ENCODE results near the gene RIT2.

Gene RIT2

DNA sequence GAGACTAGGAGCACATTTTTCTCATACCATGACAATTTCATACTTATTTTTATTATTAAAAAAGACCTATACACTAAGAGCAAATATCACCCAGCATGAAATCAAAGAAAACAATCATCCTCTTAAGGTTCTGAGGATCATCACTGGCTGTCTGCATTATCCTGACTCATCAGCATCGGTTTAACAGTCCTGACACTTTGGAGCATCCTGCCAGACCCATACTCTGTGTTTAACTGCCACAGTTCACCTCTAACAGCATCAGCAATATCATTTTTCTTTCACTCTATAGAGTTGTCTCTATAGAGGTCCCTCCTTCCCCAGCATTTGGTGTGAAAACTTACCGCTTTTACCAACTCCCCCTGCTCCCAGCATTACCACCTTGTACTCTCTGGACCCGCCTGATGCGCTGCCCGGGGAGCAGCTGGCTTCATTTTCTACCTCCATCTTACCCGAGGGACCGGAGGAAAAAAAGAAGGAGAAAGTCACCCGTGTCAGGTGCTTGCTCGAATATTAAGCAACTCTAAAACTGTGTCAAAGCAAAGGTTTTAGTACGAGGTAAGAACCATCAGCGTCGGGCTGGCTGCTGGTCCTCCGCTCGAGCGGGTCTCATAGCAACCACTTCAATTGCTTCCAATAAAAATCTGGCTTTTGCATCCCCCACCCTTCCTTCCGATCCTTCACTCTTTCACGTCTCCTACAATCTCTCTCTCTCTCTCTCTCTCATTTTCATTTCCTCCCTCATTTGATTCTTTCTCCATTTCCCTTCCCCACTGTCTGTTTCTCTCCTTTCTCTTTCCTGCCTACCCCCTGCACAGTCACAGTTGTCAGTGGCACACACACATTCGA lies at the start of gene RIT2:
TSS of gene RIT2 (minus strand) at position 610 of the 846 bp plus-strand sequence.
- Histone ChIP-seq H3K27me3 (ENCODE audit: control insufficient read depth in 2 of 2, insufficient read depth in 2 of 2, low read length in 2 of 2) (no peaks in the 10 kb centered on the region), H3K4me3 (ENCODE audit: low read length in 2 of 2) (no peak within 1 kb of the TSS), H3K9ac (ENCODE audit: low read depth in 1 of 2, low read length in 2 of 2) (no peak within 1 kb of the TSS), H3K9me3 (ENCODE audit: control insufficient read depth in 2 of 2, low read length in 2 of 2) (no peaks in the 10 kb centered on the region), H3K36me3 (ENCODE audit: control insufficient read depth in 2 of 2, insufficient read depth in 2 of 2, low read length in 2 of 2) (no peaks in the 10 kb centered on the region), H3K27ac (ENCODE audit: low read depth in 2 of 2, low read length in 2 of 2) (no peak within 1 kb of the TSS), H3K4me1 (ENCODE audit: control insufficient read depth in 2 of 2, insufficient read depth in 2 of 2, low read length in 2 of 2) (no peaks in the 10 kb centered on the region)

DNA sequence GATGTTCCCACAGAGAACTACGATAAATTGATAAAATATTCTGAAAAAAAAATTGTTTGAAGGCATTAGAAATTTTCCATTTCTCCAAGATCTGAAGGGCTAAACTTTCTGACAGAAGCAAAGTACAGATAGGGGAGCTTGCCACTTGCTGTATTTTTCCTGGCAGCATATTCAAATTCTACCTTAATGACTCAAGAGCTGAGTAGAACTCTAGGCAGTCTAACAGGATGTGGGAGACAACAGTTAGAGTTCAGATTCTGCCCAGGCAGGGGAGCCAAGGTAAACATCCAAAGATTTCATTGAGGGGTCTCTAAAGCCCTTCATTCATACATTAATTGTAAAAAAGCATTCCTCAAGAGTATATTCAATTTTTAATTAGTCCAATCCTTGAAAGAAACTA lies 46.0 kb upstream of the RIT2 start:
- Histone ChIP-seq H3K27me3 (ENCODE audit: control insufficient read depth in 2 of 2, insufficient read depth in 2 of 2, low read length in 2 of 2) (no peaks in the 10 kb centered on the region), H3K27ac (ENCODE audit: low read depth in 2 of 2, low read length in 2 of 2) (no peak overlapping the region), H3K9ac (ENCODE audit: low read depth in 1 of 2, low read length in 2 of 2) (no peak overlapping the region), H3K4me1 (ENCODE audit: control insufficient read depth in 2 of 2, insufficient read depth in 2 of 2, low read length in 2 of 2) (no peaks in the 10 kb centered on the region), H3K9me3 (ENCODE audit: control insufficient read depth in 2 of 2, low read length in 2 of 2) (no peaks in the 10 kb centered on the region), H3K36me3 (ENCODE audit: control insufficient read depth in 2 of 2, insufficient read depth in 2 of 2, low read length in 2 of 2) (no peaks in the 10 kb centered on the region), H3K4me3 (ENCODE audit: low read length in 2 of 2) (no peak overlapping the region)

DNA sequence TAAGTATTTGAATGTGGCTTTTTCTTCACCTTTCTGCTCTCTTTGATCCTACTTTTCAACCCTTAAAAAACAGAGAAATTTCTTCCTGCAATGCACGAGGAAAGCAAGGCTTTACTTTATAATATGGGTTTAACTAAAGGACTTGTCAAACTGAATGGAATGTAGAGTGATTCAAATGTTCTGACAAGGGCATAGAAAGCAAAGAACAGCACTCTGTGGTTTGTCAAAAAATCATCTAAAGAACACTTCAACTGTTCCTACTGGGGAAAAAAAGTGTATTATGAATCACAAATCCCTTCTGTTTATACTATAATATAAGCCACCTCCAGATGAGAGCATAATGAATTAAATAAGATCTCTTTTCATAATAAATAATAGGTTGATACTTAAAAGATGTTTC lies 45.0 kb upstream of the RIT2 start:
- H3K9me3 ChIP-seq (ENCODE audit: control insufficient read depth in 2 of 2, low read length in 2 of 2) = no peaks in the 10 kb centered on the region
- H3K4me1 ChIP-seq (ENCODE audit: control insufficient read depth in 2 of 2, insufficient read depth in 2 of 2, low read length in 2 of 2) = no peaks in the 10 kb centered on the region

GRCh38 chr18:43159926-43160325 lies 44.4 kb upstream of the RIT2 start:
- no peaks in the 10 kb centered on the region for H3K36me3 ChIP-seq (ENCODE audit: control insufficient read depth in 2 of 2, insufficient read depth in 2 of 2, low read length in 2 of 2)
- no peaks in the 10 kb centered on the region for H3K4me1 ChIP-seq (ENCODE audit: control insufficient read depth in 2 of 2, insufficient read depth in 2 of 2, low read length in 2 of 2)
- H3K9ac ChIP-seq (ENCODE audit: low read depth in 1 of 2, low read length in 2 of 2) = no peak overlapping the region
- H3K27ac ChIP-seq (ENCODE audit: low read depth in 2 of 2, low read length in 2 of 2) = no peak overlapping the region
- no peaks in the 10 kb centered on the region for H3K9me3 ChIP-seq (ENCODE audit: control insufficient read depth in 2 of 2, low read length in 2 of 2)
- no peak overlapping the region for H3K4me3 ChIP-seq (ENCODE audit: low read length in 2 of 2)
- no peaks in the 10 kb centered on the region for H3K27me3 ChIP-seq (ENCODE audit: control insufficient read depth in 2 of 2, insufficient read depth in 2 of 2, low read length in 2 of 2)

More for the DNA sequence above, 45.0 kb upstream of the RIT2 start:
- H3K36me3 ChIP-seq (ENCODE audit: control insufficient read depth in 2 of 2, insufficient read depth in 2 of 2, low read length in 2 of 2) = no peaks in the 10 kb centered on the region
- no peak overlapping the region for H3K27ac ChIP-seq (ENCODE audit: low read depth in 2 of 2, low read length in 2 of 2)
- no peak overlapping the region for H3K9ac ChIP-seq (ENCODE audit: low read depth in 1 of 2, low read length in 2 of 2)
- no peaks in the 10 kb centered on the region for H3K27me3 ChIP-seq (ENCODE audit: control insufficient read depth in 2 of 2, insufficient read depth in 2 of 2, low read length in 2 of 2)
- H3K4me3 ChIP-seq (ENCODE audit: low read length in 2 of 2) = no peak overlapping the region

- Histone ChIP-seq H3K4me1 (ENCODE audit: control insufficient read depth in 2 of 2, insufficient read depth in 2 of 2, low read length in 2 of 2) (no peaks in the 10 kb centered on the region), H3K27me3 (ENCODE audit: control insufficient read depth in 2 of 2, insufficient read depth in 2 of 2, low read length in 2 of 2) (no peaks in the 10 kb centered on the region), H3K27ac (ENCODE audit: low read depth in 2 of 2, low read length in 2 of 2) (no peak overlapping the region), H3K9me3 (ENCODE audit: control insufficient read depth in 2 of 2, low read length in 2 of 2) (no peaks in the 10 kb centered on the region), H3K4me3 (ENCODE audit: low read length in 2 of 2) (no peak overlapping the region), H3K9ac (ENCODE audit: low read depth in 1 of 2, low read length in 2 of 2) (no peak overlapping the region), H3K36me3 (ENCODE audit: control insufficient read depth in 2 of 2, insufficient read depth in 2 of 2, low read length in 2 of 2) (no peaks in the 10 kb centered on the region)
These were observed 43.7 kb upstream of the RIT2 start for GRCh38 chr18:43159086-43159770.

- Histone ChIP-seq H3K36me3 (ENCODE audit: control insufficient read depth in 2 of 2, insufficient read depth in 2 of 2, low read length in 2 of 2) (no peaks in the 10 kb centered on the region), H3K9ac (ENCODE audit: low read depth in 1 of 2, low read length in 2 of 2) (no peak overlapping the region), H3K4me1 (ENCODE audit: control insufficient read depth in 2 of 2, insufficient read depth in 2 of 2, low read length in 2 of 2) (no peaks in the 10 kb centered on the region), H3K4me3 (ENCODE audit: low read length in 2 of 2) (no peak overlapping the region), H3K9me3 (ENCODE audit: control insufficient read depth in 2 of 2, low read length in 2 of 2) (no peaks in the 10 kb centered on the region), H3K27me3 (ENCODE audit: control insufficient read depth in 2 of 2, insufficient read depth in 2 of 2, low read length in 2 of 2) (no peaks in the 10 kb centered on the region), H3K27ac (ENCODE audit: low read depth in 2 of 2, low read length in 2 of 2) (no peak overlapping the region)
These were observed 42.9 kb upstream of the RIT2 start for GRCh38 chr18:43158381-43158780.

- Histone ChIP-seq H3K27me3 (ENCODE audit: control insufficient read depth in 2 of 2, insufficient read depth in 2 of 2, low read length in 2 of 2) (no peaks in the 10 kb centered on the region), H3K9me3 (ENCODE audit: control insufficient read depth in 2 of 2, low read length in 2 of 2) (no peaks in the 10 kb centered on the region), H3K4me3 (ENCODE audit: low read length in 2 of 2) (no peak overlapping the region), H3K9ac (ENCODE audit: low read depth in 1 of 2, low read length in 2 of 2) (no peak overlapping the region), H3K4me1 (ENCODE audit: control insufficient read depth in 2 of 2, insufficient read depth in 2 of 2, low read length in 2 of 2) (no peaks in the 10 kb centered on the region), H3K36me3 (ENCODE audit: control insufficient read depth in 2 of 2, insufficient read depth in 2 of 2, low read length in 2 of 2) (no peaks in the 10 kb centered on the region), H3K27ac (ENCODE audit: low read depth in 2 of 2, low read length in 2 of 2) (no peak overlapping the region)
These were observed 40.4 kb upstream of the RIT2 start for GRCh38 chr18:43155842-43156241.

DNA sequence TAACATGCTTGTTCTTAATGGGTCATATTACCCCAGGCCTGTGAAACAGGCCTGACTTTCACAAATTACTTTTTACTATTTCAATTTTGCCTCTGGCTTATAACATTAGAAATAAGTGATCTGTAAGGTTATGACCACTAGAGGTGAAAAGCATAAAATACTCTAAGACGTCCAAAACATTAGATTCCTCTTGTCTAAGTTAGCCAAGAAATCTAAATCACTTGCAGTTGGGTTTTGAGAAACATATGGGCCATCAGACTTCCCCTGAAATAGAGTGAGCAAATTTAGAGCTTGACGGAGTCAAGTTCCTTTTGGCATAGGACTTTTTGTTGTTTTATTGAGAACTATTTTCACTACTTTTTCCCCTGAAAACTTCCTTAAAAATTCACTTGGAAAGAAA lies 32.7 kb upstream of the RIT2 start:
- Histone ChIP-seq H3K4me1 (ENCODE audit: control insufficient read depth in 2 of 2, insufficient read depth in 2 of 2, low read length in 2 of 2) (no peaks in the 10 kb centered on the region), H3K27me3 (ENCODE audit: control insufficient read depth in 2 of 2, insufficient read depth in 2 of 2, low read length in 2 of 2) (no peaks in the 10 kb centered on the region), H3K9me3 (ENCODE audit: control insufficient read depth in 2 of 2, low read length in 2 of 2) (no peaks in the 10 kb centered on the region), H3K36me3 (ENCODE audit: control insufficient read depth in 2 of 2, insufficient read depth in 2 of 2, low read length in 2 of 2) (no peaks in the 10 kb centered on the region), H3K27ac (ENCODE audit: low read depth in 2 of 2, low read length in 2 of 2) (no peak overlapping the region), H3K9ac (ENCODE audit: low read depth in 1 of 2, low read length in 2 of 2) (no peak overlapping the region), H3K4me3 (ENCODE audit: low read length in 2 of 2) (no peak overlapping the region)

DNA sequence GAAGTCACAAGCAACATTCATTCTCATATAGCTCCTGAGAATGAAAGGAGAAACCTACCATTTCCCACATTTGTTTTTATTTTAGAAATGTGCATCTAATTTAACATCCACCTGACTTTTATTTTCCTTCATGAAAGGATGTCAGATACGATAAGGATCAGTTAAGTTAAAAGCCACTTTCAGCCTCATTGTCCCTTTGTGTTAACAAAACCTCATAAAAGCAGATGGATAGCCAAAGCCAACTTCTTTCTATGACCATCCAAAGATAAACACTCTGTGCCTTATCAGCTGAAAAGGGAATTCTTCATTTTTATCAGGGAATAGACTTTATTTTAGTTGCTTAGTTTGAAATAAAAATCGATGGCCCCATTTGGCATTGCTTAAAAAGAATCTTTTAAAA lies 25.7 kb upstream of the RIT2 start:
- no peak overlapping the region for H3K9ac ChIP-seq (ENCODE audit: low read depth in 1 of 2, low read length in 2 of 2)
- H3K27me3 ChIP-seq (ENCODE audit: control insufficient read depth in 2 of 2, insufficient read depth in 2 of 2, low read length in 2 of 2) = no peaks in the 10 kb centered on the region
- H3K9me3 ChIP-seq (ENCODE audit: control insufficient read depth in 2 of 2, low read length in 2 of 2) = no peaks in the 10 kb centered on the region
- no peak overlapping the region for H3K4me3 ChIP-seq (ENCODE audit: low read length in 2 of 2)
- H3K27ac ChIP-seq (ENCODE audit: low read depth in 2 of 2, low read length in 2 of 2) = no peak overlapping the region
- no peaks in the 10 kb centered on the region for H3K36me3 ChIP-seq (ENCODE audit: control insufficient read depth in 2 of 2, insufficient read depth in 2 of 2, low read length in 2 of 2)
- no peaks in the 10 kb centered on the region for H3K4me1 ChIP-seq (ENCODE audit: control insufficient read depth in 2 of 2, insufficient read depth in 2 of 2, low read length in 2 of 2)

DNA sequence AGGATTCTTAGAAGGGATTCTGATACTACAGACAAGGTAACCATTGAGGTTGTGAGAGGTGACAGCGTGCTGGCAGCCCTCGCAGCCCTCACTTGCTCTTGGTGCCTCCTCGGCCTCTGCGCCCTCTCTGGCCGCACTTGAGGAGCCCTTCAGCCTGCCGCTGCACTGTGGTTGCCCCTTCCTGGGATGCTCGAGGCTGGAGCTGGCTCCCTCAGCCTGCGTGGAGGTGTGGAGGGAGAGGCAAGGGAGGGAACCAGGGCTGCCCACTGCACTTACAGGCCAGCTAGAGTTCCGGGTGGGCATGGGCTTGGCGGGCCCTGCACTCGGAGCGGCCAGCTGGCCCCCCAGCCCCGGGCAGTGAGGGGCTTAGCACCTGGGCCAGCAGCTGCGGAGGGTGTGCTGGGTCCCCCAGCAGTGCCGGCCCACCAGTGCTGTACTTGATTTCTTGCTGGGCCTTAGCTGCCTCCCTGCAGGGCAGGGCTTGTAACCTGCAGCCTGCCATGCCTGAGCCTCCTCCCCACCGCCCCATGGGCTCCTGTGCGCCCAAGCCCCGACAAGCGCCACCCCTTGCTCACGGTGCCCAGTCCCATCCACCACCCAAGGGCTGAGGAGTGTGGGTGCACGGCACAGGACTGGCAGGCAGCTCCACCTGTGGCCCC lies 23.9 kb upstream of the RIT2 start:
- Histone ChIP-seq H3K27me3 (ENCODE audit: control insufficient read depth in 2 of 2, insufficient read depth in 2 of 2, low read length in 2 of 2) (no peaks in the 10 kb centered on the region), H3K27ac (ENCODE audit: low read depth in 2 of 2, low read length in 2 of 2) (no peak overlapping the region), H3K9me3 (ENCODE audit: control insufficient read depth in 2 of 2, low read length in 2 of 2) (no peaks in the 10 kb centered on the region), H3K9ac (ENCODE audit: low read depth in 1 of 2, low read length in 2 of 2) (no peak overlapping the region), H3K4me1 (ENCODE audit: control insufficient read depth in 2 of 2, insufficient read depth in 2 of 2, low read length in 2 of 2) (no peaks in the 10 kb centered on the region), H3K36me3 (ENCODE audit: control insufficient read depth in 2 of 2, insufficient read depth in 2 of 2, low read length in 2 of 2) (no peaks in the 10 kb centered on the region), H3K4me3 (ENCODE audit: low read length in 2 of 2) (no peak overlapping the region)

Data from mucosa of rectum (tissue), 2 donors.